ENCODE results near the gene RCOR1. TPM values are rescaled to one million over a fixed set of nuclear protein-coding genes. Genes with fewer than 3 reads are reported as not detected.

The RCOR1 gene
- total RNA-seq, 4 donors from 2014 or later = 12.6 to 20.9 (median 15.7) TPM

DNA sequence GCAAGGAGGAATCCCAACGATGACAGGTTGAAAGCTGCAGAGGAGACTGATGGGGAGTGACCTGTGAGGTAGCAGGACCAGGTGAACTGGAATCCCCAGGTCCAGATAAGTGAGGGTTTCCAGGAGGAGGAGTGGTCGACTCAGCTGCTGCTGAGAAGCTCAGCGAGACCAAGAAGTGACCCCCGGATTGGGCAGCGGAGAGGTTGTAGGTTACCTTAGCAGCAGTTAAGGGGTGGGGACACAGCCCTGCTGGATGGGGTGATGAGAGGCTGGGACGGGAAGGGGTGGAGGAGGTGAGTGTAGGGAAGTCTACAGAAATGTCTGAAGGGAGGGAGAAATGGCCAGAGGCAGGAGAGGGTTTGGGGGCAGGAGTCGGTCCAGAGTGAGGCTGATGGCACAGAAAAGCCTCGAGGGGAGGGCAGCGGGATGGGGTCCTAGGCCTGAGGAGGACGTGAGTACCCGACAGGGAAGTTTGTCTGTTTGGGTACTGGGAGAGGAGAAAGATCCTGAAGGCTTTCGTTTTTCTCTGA is 2.6 kb upstream of the RCOR1 start:
- ATAC-seq (ENCODE audit: low FRiP score) (no peak), DNase-seq (ENCODE audit: low spot score) (no peak)
- TF ChIP-seq, protein P1, sequence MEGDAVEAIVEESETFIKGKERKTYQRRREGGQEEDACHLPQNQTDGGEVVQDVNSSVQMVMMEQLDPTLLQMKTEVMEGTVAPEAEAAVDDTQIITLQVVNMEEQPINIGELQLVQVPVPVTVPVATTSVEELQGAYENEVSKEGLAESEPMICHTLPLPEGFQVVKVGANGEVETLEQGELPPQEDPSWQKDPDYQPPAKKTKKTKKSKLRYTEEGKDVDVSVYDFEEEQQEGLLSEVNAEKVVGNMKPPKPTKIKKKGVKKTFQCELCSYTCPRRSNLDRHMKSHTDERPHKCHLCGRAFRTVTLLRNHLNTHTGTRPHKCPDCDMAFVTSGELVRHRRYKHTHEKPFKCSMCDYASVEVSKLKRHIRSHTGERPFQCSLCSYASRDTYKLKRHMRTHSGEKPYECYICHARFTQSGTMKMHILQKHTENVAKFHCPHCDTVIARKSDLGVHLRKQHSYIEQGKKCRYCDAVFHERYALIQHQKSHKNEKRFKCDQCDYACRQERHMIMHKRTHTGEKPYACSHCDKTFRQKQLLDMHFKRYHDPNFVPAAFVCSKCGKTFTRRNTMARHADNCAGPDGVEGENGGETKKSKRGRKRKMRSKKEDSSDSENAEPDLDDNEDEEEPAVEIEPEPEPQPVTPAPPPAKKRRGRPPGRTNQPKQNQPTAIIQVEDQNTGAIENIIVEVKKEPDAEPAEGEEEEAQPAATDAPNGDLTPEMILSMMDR (IDR thresholded peaks at IDR 0.05) = no peak

DNA sequence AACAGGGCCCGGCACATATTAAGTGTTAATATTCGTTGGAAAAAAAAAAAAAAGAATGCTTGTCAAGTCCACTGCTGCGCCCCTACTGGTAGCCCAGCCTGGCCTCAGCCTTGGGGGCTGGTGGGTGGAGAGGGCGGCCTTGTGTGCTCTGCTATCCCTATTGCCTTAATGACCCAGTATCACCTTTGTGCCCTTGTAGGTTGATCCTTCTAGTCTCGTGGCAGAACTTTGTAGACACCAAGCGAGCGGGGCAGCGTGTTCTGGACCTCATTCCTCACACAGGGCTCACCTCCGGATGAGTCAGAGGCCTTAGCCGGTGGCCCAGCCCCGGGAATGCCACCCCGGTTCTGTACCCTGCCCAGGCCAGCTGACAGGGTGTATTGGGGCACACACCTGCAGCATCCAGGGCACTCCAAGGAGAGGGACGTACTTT is 1.8 kb upstream of the RCOR1 start:
- DNase-seq (ENCODE audit: low spot score) = no peak
- no peak for ATAC-seq (ENCODE audit: low FRiP score)
- TF ChIP-seq, protein P1 (IDR thresholded peaks at IDR 0.05) = no peak

DNA sequence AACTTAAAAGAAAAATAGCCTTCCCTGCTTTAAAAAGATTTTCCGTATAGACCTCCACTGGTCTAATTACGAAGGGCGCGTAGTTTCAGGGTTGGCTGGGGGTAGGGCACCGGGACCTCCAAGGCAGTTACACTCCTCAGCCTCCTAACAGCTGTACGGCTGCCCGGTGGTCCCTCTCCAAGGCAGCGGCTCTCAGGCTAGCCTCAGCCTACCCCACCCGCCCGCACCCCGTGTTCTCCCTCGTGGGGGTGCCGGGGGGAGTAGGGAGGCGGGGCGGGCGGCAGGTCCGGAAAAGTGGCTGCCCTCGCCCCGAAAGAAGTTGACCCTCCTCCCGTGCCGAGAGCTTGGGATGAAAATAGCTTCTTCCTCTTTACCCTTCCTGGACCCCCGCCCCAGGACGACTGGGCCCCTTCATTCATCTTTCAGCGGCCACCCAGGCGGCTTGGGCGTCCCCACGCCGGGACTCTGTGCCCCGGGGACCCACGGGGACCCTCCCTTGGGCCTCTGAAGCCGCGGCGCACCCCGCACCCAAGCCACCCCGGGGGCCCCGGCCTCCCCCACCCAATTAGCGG is 991 bp upstream of the RCOR1 start:
- TF ChIP-seq, protein P1 (IDR thresholded peaks at IDR 0.05) = no peak
- DNase-seq (ENCODE audit: low spot score) (no peak), ATAC-seq (ENCODE audit: low FRiP score) (no peak)

DNA sequence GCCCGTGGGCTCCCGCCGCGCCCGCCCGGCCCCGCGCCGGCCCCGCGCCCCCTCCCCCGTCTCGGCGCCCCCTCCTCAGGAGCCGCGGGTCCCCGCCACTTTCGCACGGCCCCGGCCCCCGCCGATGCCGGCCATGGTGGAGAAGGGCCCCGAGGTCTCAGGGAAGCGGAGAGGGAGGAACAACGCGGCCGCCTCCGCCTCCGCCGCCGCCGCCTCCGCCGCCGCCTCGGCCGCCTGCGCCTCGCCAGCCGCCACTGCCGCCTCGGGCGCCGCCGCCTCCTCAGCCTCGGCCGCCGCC is 263 bp downstream of the RCOR1 start:
- peak; percentile 9 for ATAC-seq (ENCODE audit: low FRiP score)

DNA sequence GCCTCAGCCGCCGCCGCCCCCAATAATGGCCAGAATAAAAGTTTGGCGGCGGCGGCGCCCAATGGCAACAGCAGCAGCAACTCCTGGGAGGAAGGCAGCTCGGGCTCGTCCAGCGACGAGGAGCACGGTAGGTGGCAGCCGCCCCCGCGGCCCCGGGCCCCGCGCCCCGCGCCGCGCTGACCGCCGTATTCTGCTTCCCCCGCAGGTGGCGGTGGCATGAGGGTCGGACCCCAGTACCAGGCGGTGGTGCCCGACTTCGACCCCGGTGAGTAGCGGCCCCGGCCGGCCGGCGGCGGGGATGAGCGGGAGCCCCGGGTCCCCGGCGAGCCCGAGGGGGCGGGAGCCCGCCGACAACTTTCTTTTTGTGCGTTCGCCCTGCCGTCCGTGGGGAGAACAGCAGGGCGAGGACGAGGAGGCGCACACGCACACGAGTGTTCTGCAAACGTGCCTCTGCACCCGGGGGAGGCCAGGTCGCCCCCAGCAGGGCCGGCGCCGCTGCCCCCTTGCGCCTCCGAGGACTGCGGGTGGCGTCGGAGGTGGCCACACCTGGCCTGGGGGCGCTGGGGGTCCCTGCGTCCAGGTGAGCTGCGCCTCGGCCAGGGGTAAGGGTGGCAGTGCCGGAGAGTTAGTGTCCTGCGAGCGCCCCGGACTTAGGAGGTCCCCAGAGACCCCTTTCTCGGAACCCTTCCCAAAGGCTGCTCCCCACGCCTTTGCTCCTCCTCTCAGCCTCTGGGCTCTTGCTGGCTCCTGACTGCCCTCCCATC is 794 bp downstream of the RCOR1 start:
- ATAC-seq (ENCODE audit: low FRiP score) (peak; percentile 20), DNase-seq (ENCODE audit: low spot score) (no peak)
- TF ChIP-seq, protein P1 (IDR thresholded peaks at IDR 0.05) = peak in 1 of 3 donors; percentile 21

More for the DNA sequence above, 263 bp downstream of the RCOR1 start:
- TF ChIP-seq, protein P1 (IDR thresholded peaks at IDR 0.05) = no peak
- DNase-seq (ENCODE audit: low spot score) = no peak

DNA sequence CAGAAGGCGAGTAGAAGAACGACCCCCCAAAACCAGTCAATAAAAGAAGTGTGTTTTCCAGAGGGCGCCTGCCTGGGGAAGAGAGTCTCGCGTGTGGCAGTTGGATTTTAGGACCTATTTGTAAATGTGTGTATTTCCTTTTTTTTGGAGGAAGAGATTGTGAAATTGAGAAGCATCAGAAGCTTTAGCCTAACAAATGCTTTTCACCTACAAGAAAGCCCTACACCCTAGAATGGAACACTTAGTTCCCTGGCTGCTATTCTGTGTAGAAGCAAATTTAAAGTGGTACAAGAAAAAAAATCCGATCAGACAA is 1.3 kb downstream of the RCOR1 start:
- TF ChIP-seq, protein P1 (IDR thresholded peaks at IDR 0.05) = no peak
- ATAC-seq (ENCODE audit: low FRiP score) (no peak), DNase-seq (ENCODE audit: low spot score) (no peak)
